Measurements from ENCODE around the gene STRIP2. TPM values are rescaled to one million over a fixed set of nuclear protein-coding genes. Genes with fewer than 3 reads are reported as not detected.

Gene STRIP2
- total and polyA plus RNA-seq, 2 of the 13 experiments (the other 11 are each of a cell fraction or from before 2014, with no cell fraction given): 3.9 to 8.2 TPM

DNA sequence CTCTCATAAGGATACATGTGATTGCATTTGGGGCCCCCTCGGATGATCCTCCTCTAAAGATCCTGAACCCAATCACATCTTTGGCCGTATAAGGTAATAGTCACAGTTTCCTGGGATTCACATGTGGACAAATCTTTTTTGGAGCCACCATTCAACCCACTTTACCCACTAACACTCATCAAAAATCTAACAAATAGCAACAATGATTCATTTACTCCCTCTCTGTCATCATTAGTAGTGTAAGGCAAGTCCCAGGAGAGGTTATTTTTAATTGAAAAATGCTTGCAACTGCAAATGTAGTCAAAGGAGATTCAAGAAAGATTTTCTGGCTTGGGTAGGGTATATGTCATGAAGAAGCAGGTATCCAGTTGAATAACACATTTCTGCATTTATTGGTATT, 58.2 kb downstream of the STRIP2 start:
- no peak for FAIRE-seq
- POLR2A ChIA-PET: no interaction called here
- BruUV-seq (replicated peaks): no TSS peak
- Histone ChIP-seq H3K4me1 (ENCODE audit: insufficient read depth, low read length) (peaks cover 20% of the 10 kb centered on the region), H4K20me1 (ENCODE audit: insufficient read depth, low read length) (no peaks in the 10 kb centered on the region), H3K4me2 (ENCODE audit: low read depth, low read length) (no peak overlapping the region), H3K9ac (ENCODE audit: insufficient read depth, low read depth, low read length) (no peak overlapping the region), H3K27ac (ENCODE audit: extremely low read length, insufficient read depth, low read length) (no peak overlapping the region), H2AFZ (ENCODE audit: low read length) (no peak overlapping the region), H3K36me3 (replicated peaks in 1 of 2; ENCODE audit: control insufficient read depth in 1 of 2, insufficient read depth in 2 of 2, low read length in 2 of 2) (no peaks in the 10 kb centered on the region), H3K27me3 (ENCODE audit: control insufficient read depth in 1 of 2, insufficient read depth in 2 of 2, low read length in 2 of 2) (no peaks in the 10 kb centered on the region), H3K4me3 (replicated peaks in 1 of 3; ENCODE audit: insufficient read depth in 1 of 3, low read depth in 2 of 3, low read length in 3 of 3) (no peak overlapping the region), H3K79me2 (ENCODE audit: insufficient read depth, low read length) (no peaks in the 10 kb centered on the region), H3K9me3 (ENCODE audit: low read length) (no peaks in the 10 kb centered on the region)
- intact Hi-C loops (cut with micrococcal nuclease; ENCODE audit: unreplicated experiment): no loop called here
- in situ Hi-C loops (cut with HindIII; ENCODE audit: extremely low pct_ligation_motif_present, low pct_unique_long_range_greater_than_20kb): no loop called here
- ATAC-seq: no peak
- TF ChIP-seq ZFY (CRISPR knock-in tag; IDR thresholded peaks at IDR 0.05): no peak
- TF ChIP-seq, protein P1, sequence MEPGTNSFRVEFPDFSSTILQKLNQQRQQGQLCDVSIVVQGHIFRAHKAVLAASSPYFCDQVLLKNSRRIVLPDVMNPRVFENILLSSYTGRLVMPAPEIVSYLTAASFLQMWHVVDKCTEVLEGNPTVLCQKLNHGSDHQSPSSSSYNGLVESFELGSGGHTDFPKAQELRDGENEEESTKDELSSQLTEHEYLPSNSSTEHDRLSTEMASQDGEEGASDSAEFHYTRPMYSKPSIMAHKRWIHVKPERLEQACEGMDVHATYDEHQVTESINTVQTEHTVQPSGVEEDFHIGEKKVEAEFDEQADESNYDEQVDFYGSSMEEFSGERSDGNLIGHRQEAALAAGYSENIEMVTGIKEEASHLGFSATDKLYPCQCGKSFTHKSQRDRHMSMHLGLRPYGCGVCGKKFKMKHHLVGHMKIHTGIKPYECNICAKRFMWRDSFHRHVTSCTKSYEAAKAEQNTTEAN (CRISPR knock-in tag; conservative IDR thresholded peaks at IDR 0.05): no peak
- TF ChIP-seq SKI (IDR thresholded peaks at IDR 0.05; ENCODE audit: partially characterized antibody): no peak
- TF ChIP-seq ZNF615 (CRISPR knock-in tag; IDR thresholded peaks at IDR 0.05; ENCODE audit: borderline replicate concordance): no peak
- TF ChIP-seq ATF7 (IDR thresholded peaks at IDR 0.05): no peak
- no peak for TF ChIP-seq ATF7 (CRISPR knock-in tag; IDR thresholded peaks at IDR 0.05)
- TF ChIP-seq, protein P2, sequence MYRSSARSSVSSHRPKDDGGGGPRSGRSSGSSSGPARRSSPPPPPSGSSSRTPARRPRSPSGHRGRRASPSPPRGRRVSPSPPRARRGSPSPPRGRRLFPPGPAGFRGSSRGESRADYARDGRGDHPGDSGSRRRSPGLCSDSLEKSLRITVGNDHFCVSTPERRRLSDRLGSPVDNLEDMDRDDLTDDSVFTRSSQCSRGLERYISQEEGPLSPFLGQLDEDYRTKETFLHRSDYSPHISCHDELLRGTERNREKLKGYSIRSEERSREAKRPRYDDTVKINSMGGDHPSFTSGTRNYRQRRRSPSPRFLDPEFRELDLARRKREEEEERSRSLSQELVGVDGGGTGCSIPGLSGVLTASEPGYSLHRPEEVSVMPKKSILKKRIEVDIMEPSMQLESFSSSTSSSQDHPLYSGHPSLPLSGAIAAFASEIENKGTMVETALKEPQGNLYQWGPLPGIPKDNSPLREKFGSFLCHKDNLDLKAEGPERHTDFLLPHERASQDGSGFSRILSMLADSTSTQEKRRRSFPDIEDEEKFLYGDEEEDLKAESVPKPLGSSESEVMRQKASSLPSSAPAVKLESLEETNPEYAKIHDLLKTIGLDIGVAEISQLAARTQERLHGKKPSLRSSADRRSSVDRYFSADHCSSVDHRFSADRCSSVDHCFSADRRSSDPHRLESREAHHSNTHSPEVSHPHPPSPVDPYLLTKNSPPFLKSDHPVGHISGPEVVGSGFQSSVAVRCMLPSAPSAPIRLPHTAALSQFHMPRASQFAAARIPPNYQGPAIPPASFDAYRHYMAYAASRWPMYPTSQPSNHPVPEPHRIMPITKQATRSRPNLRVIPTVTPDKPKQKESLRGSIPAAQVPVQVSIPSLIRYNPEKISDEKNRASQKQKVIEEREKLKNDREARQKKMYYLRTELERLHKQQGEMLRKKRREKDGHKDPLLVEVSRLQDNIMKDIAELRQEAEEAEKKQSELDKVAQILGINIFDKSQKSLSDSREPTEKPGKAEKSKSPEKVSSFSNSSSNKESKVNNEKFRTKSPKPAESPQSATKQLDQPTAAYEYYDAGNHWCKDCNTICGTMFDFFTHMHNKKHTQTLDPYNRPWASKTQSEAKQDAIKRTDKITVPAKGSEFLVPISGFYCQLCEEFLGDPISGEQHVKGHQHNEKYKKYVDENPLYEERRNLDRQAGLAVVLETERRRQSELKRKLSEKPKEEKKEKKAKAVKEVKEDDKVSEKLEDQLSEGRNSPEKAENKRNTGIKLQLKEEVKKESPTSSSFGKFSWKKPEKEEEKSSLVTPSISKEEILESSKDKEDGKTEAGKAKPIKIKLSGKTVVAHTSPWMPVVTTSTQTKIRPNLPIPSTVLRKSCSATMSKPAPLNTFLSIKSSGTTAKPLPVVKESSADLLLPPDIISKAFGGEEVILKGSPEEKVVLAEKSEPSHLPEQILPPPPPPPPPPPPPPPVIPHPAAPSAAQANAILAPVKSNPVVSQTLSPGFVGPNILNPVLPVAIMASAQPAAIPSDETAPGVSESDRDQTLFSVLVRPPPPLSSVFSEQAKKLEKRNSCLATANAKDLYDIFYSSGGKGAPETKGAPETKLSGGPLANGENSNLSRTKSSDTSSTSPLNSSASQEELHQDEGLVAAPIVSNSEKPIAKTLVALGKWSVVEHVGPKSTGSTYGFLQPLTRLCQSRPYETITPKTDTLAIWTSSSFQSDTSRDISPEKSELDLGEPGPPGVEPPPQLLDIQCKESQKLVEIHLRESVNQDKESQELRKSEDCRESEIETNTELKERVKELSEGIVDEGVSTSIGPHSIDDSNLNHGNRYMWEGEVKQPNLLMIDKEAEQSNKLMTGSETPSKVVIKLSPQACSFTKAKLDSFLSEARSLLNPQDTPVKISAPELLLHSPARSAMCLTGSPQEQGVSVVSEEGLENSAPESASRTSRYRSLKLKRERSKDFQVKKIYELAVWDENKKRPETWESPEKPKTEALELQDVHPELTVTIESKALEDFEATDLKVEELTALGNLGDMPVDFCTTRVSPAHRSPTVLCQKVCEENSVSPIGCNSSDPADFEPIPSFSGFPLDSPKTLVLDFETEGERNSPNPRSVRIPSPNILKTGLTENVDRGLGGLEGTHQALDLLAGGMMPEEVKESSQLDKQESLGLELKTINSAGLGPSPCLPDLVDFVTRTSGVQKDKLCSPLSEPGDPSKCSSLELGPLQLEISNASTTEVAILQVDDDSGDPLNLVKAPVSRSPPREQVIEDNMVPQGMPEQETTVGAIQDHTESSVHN (CRISPR knock-in tag; IDR thresholded peaks at IDR 0.05): no peak
- no peak for TF ChIP-seq SMARCE1 (IDR thresholded peaks at IDR 0.05; ENCODE audit: borderline replicate concordance)
- TF ChIP-seq SOX5 (CRISPR knock-in tag; IDR thresholded peaks at IDR 0.05; ENCODE audit: borderline replicate concordance): no peak
- TF ChIP-seq ZNF326 (CRISPR knock-in tag; IDR thresholded peaks at IDR 0.05; ENCODE audit: borderline replicate concordance): no peak
- TF ChIP-seq XRCC5 (optimal IDR thresholded peaks at IDR 0.05; ENCODE audit: low read length): no peak
- TF ChIP-seq, protein P3, sequence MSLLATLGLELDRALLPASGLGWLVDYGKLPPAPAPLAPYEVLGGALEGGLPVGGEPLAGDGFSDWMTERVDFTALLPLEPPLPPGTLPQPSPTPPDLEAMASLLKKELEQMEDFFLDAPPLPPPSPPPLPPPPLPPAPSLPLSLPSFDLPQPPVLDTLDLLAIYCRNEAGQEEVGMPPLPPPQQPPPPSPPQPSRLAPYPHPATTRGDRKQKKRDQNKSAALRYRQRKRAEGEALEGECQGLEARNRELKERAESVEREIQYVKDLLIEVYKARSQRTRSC (CRISPR knock-in tag; IDR thresholded peaks at IDR 0.05; ENCODE audit: low read depth): no peak
- no peak for TF ChIP-seq ZNF773 (CRISPR knock-in tag; IDR thresholded peaks at IDR 0.05; ENCODE audit: borderline replicate concordance)
- TF ChIP-seq ZNF205 (CRISPR knock-in tag; IDR thresholded peaks at IDR 0.05): no peak
- TF ChIP-seq TCF7L2 (IDR thresholded peaks at IDR 0.05; ENCODE audit: low read depth, low read length): no peak
- no peak for TF ChIP-seq ZNF124 (CRISPR knock-in tag; IDR thresholded peaks at IDR 0.05)
- TF ChIP-seq ZSCAN22 (CRISPR knock-in tag; IDR thresholded peaks at IDR 0.05): no peak
- CTCF ChIA-PET (ENCODE audit: low intra/inter-chr PET ratio, low total read pairs): no interaction called here
- DNase-seq (ENCODE audit: low spot score): no peak
- 75% methylated on average over 2 of the region's 2 CpGs for WGBS (ENCODE audit: low lambda C conversion rate)
